Sigmoid colon (tissue), 7 donors: Measurements from ENCODE around the gene DBF4. TPM values are rescaled to one million over a fixed set of nuclear protein-coding genes. Genes with fewer than 3 reads are reported as not detected.
"Not testable (repeated sequence)": the region's sequence is repeated elsewhere in the genome, so short reads cannot be mapped to it uniquely, and the experiment has no call there.

ENCODE experiments used
- DNase-seq: peaks from one replicate; pipeline ENCODE4 v3.0.0-alpha.2; 2019
- H3K27ac ChIP-seq, 4 donors: fragments of 200-600 bp; sonication (generic); one replicate each; pipeline ENCODE4 v1.5.1; 2016 to 2019; ENCODE audit warnings: mild to moderate bottlenecking in 1 of 4
- H3K27me3 ChIP-seq, 3 donors: fragments of 200-600 bp; sonication (generic); one replicate each; pipeline ENCODE4 v1.5.1; 2019; ENCODE audit warnings: mild to moderate bottlenecking in 1 of 3
- H3K36me3 ChIP-seq, 4 donors: fragments of 200-600 bp; sonication (generic); one replicate each; pipeline ENCODE4 v1.5.1; 2016 to 2019
- H3K4me1 ChIP-seq, 4 donors: fragments of 200-600 bp; sonication (generic); one replicate each; pipeline ENCODE4 v1.5.1; 2017 to 2019
- H3K4me3 ChIP-seq, 4 donors: fragments of 200-600 bp; sonication (generic); one replicate each; pipeline ENCODE4 v1.5.1; 2017 to 2019; ENCODE audit warnings: mild to moderate bottlenecking in 2 of 4, moderate library complexity in 1 of 4
- H3K9me3 ChIP-seq, 4 donors: fragments of 200-600 bp in 3 of 4; sonication (generic) in 3 of 4; one replicate each; pipeline versions ENCODE4 v1.5.1 to v1.6.1; 2013 to 2019
- CTCF ChIP-seq, 4 experiments: fragments of 450-650 bp in 3 of 4; fragments of 200-600 bp in 1 of 4; IDR thresholded peaks; one replicate each; pipeline ENCODE4 v1.5.1; 2016 to 2019; ENCODE audit warnings: antibody characterized with exemption in 4 of 4, mild to moderate bottlenecking in 3 of 4, moderate library complexity in 2 of 4
- EP300 ChIP-seq, 4 donors: sonication (generic); formaldehyde crosslinking; IDR thresholded peaks; one replicate each; pipeline ENCODE4 v1.6.1; 2017; ENCODE audit warnings: antibody characterized with exemption in 4 of 4
- POLR2A ChIP-seq, 2 donors: fragments of 450-650 bp; IDR thresholded peaks; one replicate each; pipeline ENCODE4 v1.6.1; 2016; ENCODE audit warnings: antibody characterized with exemption in 2 of 2, mild to moderate bottlenecking in 2 of 2, moderate library complexity in 2 of 2
- POLR2AphosphoS5 ChIP-seq, 4 donors: sonication (generic); formaldehyde crosslinking; IDR thresholded peaks; one replicate each; pipeline ENCODE4 v1.6.1; 2017; ENCODE audit warnings: antibody characterized with exemption in 4 of 4
- WGBS, 2 donors: extraction: QIAGEN DNeasy Blood & Tissue Kit; methylation state at CpG; one replicate each; pipeline ENCODE4 v1.1.7; 2013; 5-methylcytosine and 5-hydroxymethylcytosine counted together
- intact Hi-C: fragments of 100-400 bp; cut with DNase I; formaldehyde crosslinking; loops from one replicate; pipeline ENCODE4 v1.15.1; 2023
- polyA plus RNA-seq, 3 donors: library from polyadenylated mRNA; stranded (reverse); fragments of 200-250 nt; gene quantifications; one replicate each; pipeline ENCODE4 v1.2.3, GENCODE V29; 2013
- total RNA-seq, 4 donors: library from RNA; depleted of rRNA; stranded (reverse); fragments of >200 nt; gene quantifications; one replicate each; pipeline ENCODE4 v1.1.0, GENCODE V29; 2016
- donor health status: healthy with polysubstance abuse.
- donor health status: Bipolar disorder and iron deficiency.
- donor health status: healthy.

DBF4 gene
- total RNA-seq (1 to 10 TPM; 2.3 to 6.4 (median 3.0) TPM), polyA plus RNA-seq (10 to 100 TPM in 2 of 3 donors, 1 to 10 TPM in 1; 5.4 to 13.7 (median 12.5) TPM)

GRCh38 chr7:87876040-87876868 lies at the start of gene DBF4, which contains the start of gene SLC25A40:
DBF4 (plus strand) TSS chr7:87876493; CDS start chr7:87876733, 240 bp downstream.
SLC25A40 (minus strand) TSS chr7:87876360; CDS start chr7:87858727, 17,633 bp downstream.
- intact Hi-C loops: loop anchor here (5.0 kb wide), 2 partner anchors 56 to 724 kb away; partner anchors contain the start of genes ADAM22 and DMTF1
- no peaks in the 10 kb centered on the region for H3K36me3 ChIP-seq
- peaks cover 3 to 31% (median 22%) of the 10 kb centered on the region in 4 donors for H3K4me1 ChIP-seq
- 2% methylated on average over 84 of the region's 84 CpGs for WGBS, 2 donors
- TF ChIP-seq POLR2A (IDR thresholded peaks at IDR 0.05): peak in 1 of 2 donors; percentile 9
- TF ChIP-seq POLR2AphosphoS5 (IDR thresholded peaks at IDR 0.05): peak; percentile 50 to 81 (median 68)
- TF ChIP-seq EP300 (IDR thresholded peaks at IDR 0.05): no peak
- no peak for TF ChIP-seq CTCF (IDR thresholded peaks at IDR 0.05)
- no peaks in the 10 kb centered on the region for H3K27me3 ChIP-seq
- peak within 1 kb of the TSS; percentile 77 to 89 (median 87) for H3K4me3 ChIP-seq
- peak within 1 kb of the TSS; percentile 89 to 96 (median 94) for H3K27ac ChIP-seq
- H3K9me3 ChIP-seq: peaks cover 0 to 5% (median 3%) of the 10 kb centered on the region in 4 donors
- DNase-seq: peak; percentile 96

GRCh38 chr7:87828383-87828782 lies 47.9 kb upstream of the DBF4 start:
- H3K9me3 ChIP-seq, H3K36me3 ChIP-seq, H3K27ac ChIP-seq, H3K4me1 ChIP-seq, H3K27me3 ChIP-seq, DNase-seq, intact Hi-C loops, H3K4me3 ChIP-seq: not testable (repeated sequence)
- 93 to 94% methylated on average over 1 of the region's 1 CpG for WGBS, 2 donors

GRCh38 chr7:87831097-87831496 lies 45.2 kb upstream of the DBF4 start:
- Histone ChIP-seq H3K4me1 (no peaks in the 10 kb centered on the region), H3K27me3 (no peaks in the 10 kb centered on the region), H3K36me3 (no peaks in the 10 kb centered on the region), H3K9me3 (no peaks in the 10 kb centered on the region), H3K27ac (no peak overlapping the region), H3K4me3 (no peak overlapping the region)
- no peak for TF ChIP-seq CTCF (IDR thresholded peaks at IDR 0.05)
- no peak for TF ChIP-seq POLR2A (IDR thresholded peaks at IDR 0.05)
- no peak for TF ChIP-seq POLR2AphosphoS5 (IDR thresholded peaks at IDR 0.05)
- no peak for TF ChIP-seq EP300 (IDR thresholded peaks at IDR 0.05)
- no peak for DNase-seq
- 89 to 97% methylated on average over 1 of the region's 1 CpG for WGBS, 2 donors
- intact Hi-C loops: no loop called here

GRCh38 chr7:87833130-87833529 lies 43.2 kb upstream of the DBF4 start:
- intact Hi-C loops: no loop called here
- no peaks in the 10 kb centered on the region for H3K4me1 ChIP-seq
- H3K9me3 ChIP-seq: no peaks in the 10 kb centered on the region
- 56 to 75% methylated on average over 1 of the region's 1 CpG for WGBS, 2 donors
- H3K4me3 ChIP-seq: no peak overlapping the region
- H3K27me3 ChIP-seq: no peaks in the 10 kb centered on the region
- H3K36me3 ChIP-seq: no peaks in the 10 kb centered on the region
- TF ChIP-seq CTCF (IDR thresholded peaks at IDR 0.05) (no peak), POLR2A (IDR thresholded peaks at IDR 0.05) (no peak), EP300 (IDR thresholded peaks at IDR 0.05) (no peak), POLR2AphosphoS5 (IDR thresholded peaks at IDR 0.05) (no peak)
- H3K27ac ChIP-seq: no peak overlapping the region
- no peak for DNase-seq

- no peak for DNase-seq
- Histone ChIP-seq H3K9me3 (no peaks in the 10 kb centered on the region), H3K27ac (no peak overlapping the region), H3K4me1 (no peaks in the 10 kb centered on the region), H3K4me3 (no peak overlapping the region), H3K36me3 (peaks cover 0 to 5% (median 0%) of the 10 kb centered on the region in 4 donors), H3K27me3 (no peaks in the 10 kb centered on the region)
- intact Hi-C loops: no loop called here
- TF ChIP-seq EP300 (IDR thresholded peaks at IDR 0.05): no peak
- no peak for TF ChIP-seq POLR2A (IDR thresholded peaks at IDR 0.05)
- no peak for TF ChIP-seq POLR2AphosphoS5 (IDR thresholded peaks at IDR 0.05)
- no peak for TF ChIP-seq CTCF (IDR thresholded peaks at IDR 0.05)
- WGBS, 2 donors: 35 to 43% methylated on average over 1 of the region's 1 CpG
These were observed 38.7 kb upstream of the DBF4 start for GRCh38 chr7:87837597-87837996.
